Parathyroid adenoma (tissue), 2 donors: Measurements from ENCODE around the gene VRK3.

ENCODE experiments used
- H2AFZ ChIP-seq: fragments of 300-600 bp; sonication (generic); one replicate; pipeline ENCODE4 v1.7.0; 2017; ENCODE audit warnings: antibody characterized with exemption, mild to moderate bottlenecking
- H3K27ac ChIP-seq: fragments of 300-600 bp; sonication (generic); one replicate; pipeline ENCODE4 v1.7.0; 2017
- H3K27me3 ChIP-seq: fragments of 300-600 bp; sonication (generic); one replicate; pipeline ENCODE4 v1.7.0; 2017; ENCODE audit warnings: low read length; ENCODE audit not compliant: control insufficient read depth, insufficient read depth
- H3K36me3 ChIP-seq: fragments of 300-600 bp; sonication (generic); one replicate; pipeline ENCODE4 v1.7.0; 2017; ENCODE audit warnings: low read length; ENCODE audit not compliant: control insufficient read depth, insufficient read depth
- H3K4me1 ChIP-seq: fragments of 300-600 bp; sonication (generic); one replicate; pipeline ENCODE4 v1.7.0; 2017; ENCODE audit warnings: control low read depth
- H3K4me2 ChIP-seq: fragments of 300-600 bp; sonication (generic); one replicate; pipeline ENCODE4 v1.7.0; 2017; ENCODE audit warnings: low read length
- H3K4me3 ChIP-seq: fragments of 300-600 bp; sonication (generic); one replicate; pipeline ENCODE4 v1.7.0; 2017; ENCODE audit warnings: low read depth, low read length
- H3K79me2 ChIP-seq: fragments of 300-600 bp; sonication (generic); one replicate; pipeline ENCODE4 v1.7.0; 2017; ENCODE audit warnings: control low read depth
- H3K9ac ChIP-seq: fragments of 300-600 bp; sonication (generic); one replicate; pipeline ENCODE4 v1.7.0; 2017; ENCODE audit warnings: mild to moderate bottlenecking
- H3K9me3 ChIP-seq: fragments of 300-600 bp; sonication (generic); one replicate; pipeline ENCODE4 v1.7.0; 2017; ENCODE audit warnings: low read length; ENCODE audit not compliant: control insufficient read depth
- TF ChIP-seq, protein P1 (sequence below): fragments of 300-600 bp; sonication (generic); IDR thresholded peaks from one replicate; pipeline ENCODE4 v1.7.0; 2017; ENCODE audit warnings: antibody characterized with exemption, mild to moderate bottlenecking
- donor health status: primary hyperparathyroidism.

VRK3 gene

DNA sequence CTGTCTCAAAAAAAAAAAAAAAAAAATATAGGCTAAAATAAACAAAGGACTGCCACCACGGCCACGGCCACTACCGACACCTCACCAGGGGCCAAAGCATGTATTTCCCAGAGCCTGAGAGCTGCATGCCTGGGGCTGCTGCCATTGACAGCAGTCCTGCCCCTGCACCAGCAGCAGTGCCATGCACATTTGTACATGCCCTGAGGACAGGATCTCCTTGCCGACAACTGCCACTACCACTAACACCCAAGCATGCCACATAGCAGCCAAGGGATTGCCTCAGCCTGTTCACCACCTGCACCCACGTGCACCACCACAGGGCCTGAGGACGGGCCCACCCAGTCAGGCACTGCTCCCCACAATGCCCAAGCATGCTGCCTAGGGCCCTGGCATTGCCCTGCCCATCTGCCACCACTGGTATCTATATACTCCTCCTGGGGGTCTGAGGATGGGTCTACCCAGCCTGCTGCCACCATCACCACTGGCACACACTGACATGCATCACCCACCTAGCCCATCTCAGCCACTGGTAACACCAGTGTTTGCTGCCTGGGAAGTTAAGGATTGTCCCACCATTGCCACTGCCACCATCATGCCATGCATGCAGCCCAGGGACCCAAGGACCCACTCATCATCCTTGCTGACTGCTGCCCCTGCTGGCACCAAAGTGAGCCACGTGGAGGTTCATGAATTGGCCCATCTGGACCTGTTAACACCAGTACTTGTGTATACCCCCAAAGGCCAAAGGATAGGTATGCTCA is 85.3 kb downstream of the VRK3 start:
- no peaks in the 10 kb centered on the region for H3K36me3 ChIP-seq
- TF ChIP-seq, protein P1, sequence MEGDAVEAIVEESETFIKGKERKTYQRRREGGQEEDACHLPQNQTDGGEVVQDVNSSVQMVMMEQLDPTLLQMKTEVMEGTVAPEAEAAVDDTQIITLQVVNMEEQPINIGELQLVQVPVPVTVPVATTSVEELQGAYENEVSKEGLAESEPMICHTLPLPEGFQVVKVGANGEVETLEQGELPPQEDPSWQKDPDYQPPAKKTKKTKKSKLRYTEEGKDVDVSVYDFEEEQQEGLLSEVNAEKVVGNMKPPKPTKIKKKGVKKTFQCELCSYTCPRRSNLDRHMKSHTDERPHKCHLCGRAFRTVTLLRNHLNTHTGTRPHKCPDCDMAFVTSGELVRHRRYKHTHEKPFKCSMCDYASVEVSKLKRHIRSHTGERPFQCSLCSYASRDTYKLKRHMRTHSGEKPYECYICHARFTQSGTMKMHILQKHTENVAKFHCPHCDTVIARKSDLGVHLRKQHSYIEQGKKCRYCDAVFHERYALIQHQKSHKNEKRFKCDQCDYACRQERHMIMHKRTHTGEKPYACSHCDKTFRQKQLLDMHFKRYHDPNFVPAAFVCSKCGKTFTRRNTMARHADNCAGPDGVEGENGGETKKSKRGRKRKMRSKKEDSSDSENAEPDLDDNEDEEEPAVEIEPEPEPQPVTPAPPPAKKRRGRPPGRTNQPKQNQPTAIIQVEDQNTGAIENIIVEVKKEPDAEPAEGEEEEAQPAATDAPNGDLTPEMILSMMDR: no peak
- no peak overlapping the region for H3K4me2 ChIP-seq
- no peaks in the 10 kb centered on the region for H3K79me2 ChIP-seq
- no peak overlapping the region for H3K27ac ChIP-seq
- H3K4me3 ChIP-seq: no peak overlapping the region
- no peak overlapping the region for H3K9ac ChIP-seq
- no peaks in the 10 kb centered on the region for H3K9me3 ChIP-seq
- H2AFZ ChIP-seq: no peak overlapping the region
- H3K27me3 ChIP-seq: no peaks in the 10 kb centered on the region
- H3K4me1 ChIP-seq: no peaks in the 10 kb centered on the region

DNA sequence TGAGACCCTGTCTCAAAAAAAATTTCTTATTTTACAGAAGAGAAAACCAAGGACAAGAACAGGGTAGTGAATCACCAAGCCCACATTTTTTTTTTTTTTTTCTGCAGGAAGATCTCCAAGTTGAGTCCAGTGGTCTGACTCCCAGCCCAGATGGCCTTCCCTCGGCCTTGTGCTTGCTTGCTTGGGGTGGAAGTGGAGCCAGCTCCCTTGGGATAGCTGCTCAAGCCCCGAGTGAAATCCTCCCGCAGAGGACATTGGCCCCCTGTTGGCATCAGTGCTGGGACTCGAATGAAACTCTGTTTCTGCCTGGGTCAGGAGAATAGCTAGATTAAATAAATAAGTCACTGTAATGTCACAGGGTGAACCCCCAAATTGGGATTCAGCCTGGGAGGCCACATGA is 86.5 kb downstream of the VRK3 start:
- Histone ChIP-seq H3K4me3 (no peak overlapping the region), H3K27ac (no peak overlapping the region), H3K4me1 (no peaks in the 10 kb centered on the region), H3K79me2 (no peaks in the 10 kb centered on the region), H3K4me2 (no peak overlapping the region), H3K9ac (no peak overlapping the region), H3K36me3 (no peaks in the 10 kb centered on the region), H2AFZ (no peak overlapping the region), H3K27me3 (no peaks in the 10 kb centered on the region), H3K9me3 (no peaks in the 10 kb centered on the region)
- TF ChIP-seq, protein P1: no peak

DNA sequence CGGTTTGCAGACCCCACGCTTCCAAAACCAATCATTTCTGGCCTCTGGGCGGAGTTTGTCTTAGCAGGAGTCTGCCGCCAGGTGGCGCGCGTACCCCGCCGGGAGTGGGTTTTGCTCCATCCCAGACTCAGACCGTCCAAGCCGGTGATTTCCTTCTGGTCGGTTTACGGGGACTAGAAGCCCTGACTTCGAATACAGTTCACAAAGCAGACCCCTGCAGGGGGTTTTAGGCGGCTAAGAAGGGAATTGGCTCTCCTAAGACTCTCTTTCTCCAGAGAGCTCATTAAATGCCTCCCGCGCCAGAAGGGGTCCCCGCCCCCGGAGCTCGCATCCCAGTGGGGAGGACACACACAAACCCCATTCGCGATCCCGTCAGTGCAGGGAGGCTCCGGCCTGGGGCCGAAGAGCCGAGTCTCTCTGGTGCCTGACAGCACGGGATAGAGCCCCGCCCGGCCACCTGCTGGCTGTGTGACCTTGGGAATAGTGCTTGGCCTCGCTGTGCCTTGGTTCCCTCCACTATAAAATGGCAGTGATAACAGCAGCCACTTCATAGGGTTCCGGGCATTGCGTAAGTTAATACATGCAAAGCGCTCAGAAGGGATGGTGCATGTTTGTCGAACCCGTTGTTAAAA is 87.3 kb downstream of the VRK3 start:
- no peaks in the 10 kb centered on the region for H3K36me3 ChIP-seq
- peak overlapping the region; percentile 68 for H2AFZ ChIP-seq
- no peaks in the 10 kb centered on the region for H3K9me3 ChIP-seq
- no peaks in the 10 kb centered on the region for H3K27me3 ChIP-seq
- H3K27ac ChIP-seq: no peak overlapping the region
- no peaks in the 10 kb centered on the region for H3K4me1 ChIP-seq
- peak overlapping the region; percentile 48 for H3K4me2 ChIP-seq
- H3K9ac ChIP-seq: no peak overlapping the region
- TF ChIP-seq, protein P1: peak; percentile 99
- no peak overlapping the region for H3K4me3 ChIP-seq
- H3K79me2 ChIP-seq: no peaks in the 10 kb centered on the region

DNA sequence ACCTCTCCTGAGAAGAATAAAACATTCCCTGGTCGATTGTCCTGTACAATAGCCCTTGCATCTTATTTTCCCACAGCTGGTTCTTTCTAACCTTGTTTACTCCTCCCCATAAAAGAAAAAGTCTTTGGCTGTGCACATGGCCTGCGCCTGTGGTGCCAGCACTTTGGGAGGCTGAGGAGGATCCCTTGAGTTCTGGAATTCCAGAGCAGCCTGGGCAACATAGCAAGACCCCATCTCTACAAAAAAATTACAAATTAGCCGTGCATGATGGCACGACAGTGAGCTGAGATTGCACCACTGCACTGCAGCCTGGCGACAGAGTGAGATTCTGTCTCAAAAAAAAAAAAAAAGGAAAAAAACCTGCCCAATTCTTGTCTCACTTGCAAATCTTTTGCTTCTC is 88.6 kb downstream of the VRK3 start:
- Histone ChIP-seq H3K4me1 (no peaks in the 10 kb centered on the region), H3K9me3 (no peaks in the 10 kb centered on the region), H2AFZ (no peak overlapping the region), H3K4me2 (no peak overlapping the region), H3K36me3 (no peaks in the 10 kb centered on the region), H3K4me3 (no peak overlapping the region), H3K27ac (no peak overlapping the region), H3K79me2 (no peaks in the 10 kb centered on the region), H3K27me3 (no peaks in the 10 kb centered on the region), H3K9ac (no peak overlapping the region)
- TF ChIP-seq, protein P1: no peak
